ENCODE data around the gene SOX8. TPM values are rescaled to one million over a fixed set of nuclear protein-coding genes. Genes with fewer than 3 reads are reported as not detected.
A peak's percentile ranks its signal among the peaks of the same experiment; 100 is the strongest.
"Not testable (repeated sequence)": the region's sequence is repeated elsewhere in the genome, so short reads cannot be mapped to it uniquely, and the experiment has no call there.

Gene SOX8
- total RNA-seq, 2 experiments from 2014 or later, result 0.25 to 0.27 TPM

DNA sequence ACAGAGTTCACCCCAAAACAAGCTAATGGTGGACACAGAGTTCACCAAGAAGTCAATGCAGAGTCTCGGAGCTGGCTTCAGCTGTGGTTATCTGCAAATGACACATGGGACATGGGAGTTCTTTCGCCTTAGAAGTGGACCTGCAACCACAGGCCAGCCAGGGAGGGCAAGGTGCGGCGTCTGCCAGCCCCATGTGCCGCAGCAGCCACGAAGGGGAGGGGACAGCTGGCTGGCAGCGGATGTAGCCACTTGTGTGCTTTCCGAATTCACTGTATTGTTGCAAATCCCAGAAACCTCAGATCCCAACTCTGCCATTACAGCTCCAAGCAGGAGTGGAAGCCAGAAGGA lies 35.5 kb upstream of the SOX8 start:
- H3K4me3 Mint-ChIP-seq, result no peak overlapping the region
- CTCF ChIA-PET, result no interaction called here
- H3K9me3 Mint-ChIP-seq, result peaks cover 16% of the 10 kb centered on the region
- no peaks in the 10 kb centered on the region for H3K27me3 Mint-ChIP-seq
- DNase-seq, result no peak
- H3K4me1 Mint-ChIP-seq, result no peaks in the 10 kb centered on the region
- POLR2A ChIA-PET, result no interaction called here
- H3K36me3 Mint-ChIP-seq (ENCODE audit: low read depth), result peaks cover 15% of the 10 kb centered on the region
- H3K27ac Mint-ChIP-seq, result no peak overlapping the region

DNA sequence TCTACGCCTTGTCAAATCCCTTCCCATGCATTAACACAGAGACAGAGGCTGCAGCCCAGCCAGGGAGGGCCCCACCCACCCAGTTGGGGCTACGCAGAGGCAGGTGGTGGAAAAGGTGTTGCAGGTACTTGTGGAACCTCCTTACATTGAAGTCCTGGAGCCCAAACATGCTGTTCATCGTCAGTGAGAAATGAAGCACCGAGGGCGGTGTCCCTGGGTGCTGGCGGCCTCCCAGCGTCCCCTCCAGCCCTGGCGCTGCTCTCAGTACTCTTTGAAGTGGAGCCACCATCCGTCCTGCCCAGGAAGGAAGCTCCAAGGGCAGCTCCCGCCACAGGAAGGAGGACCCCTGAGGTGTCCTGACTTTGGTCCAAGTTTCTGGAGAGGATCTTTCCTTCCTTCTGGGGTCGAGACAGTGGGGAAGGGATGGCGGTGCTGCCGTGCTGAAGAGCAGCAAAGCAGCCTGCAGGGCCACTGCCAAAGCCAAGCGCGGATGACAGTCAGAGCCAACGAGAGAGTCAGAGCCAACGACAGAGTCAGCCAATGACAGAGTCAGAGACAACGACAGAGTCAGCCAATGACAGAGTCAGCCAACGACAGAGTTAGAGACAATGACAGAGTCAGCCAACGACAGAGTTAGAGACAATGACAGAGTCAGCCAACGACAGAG lies 34.2 kb upstream of the SOX8 start:
- no peak overlapping the region for H3K27ac Mint-ChIP-seq
- DNase-seq, result no peak
- H3K27me3 Mint-ChIP-seq, result no peaks in the 10 kb centered on the region
- no peak overlapping the region for H3K4me3 Mint-ChIP-seq
- ChIA-PET POLR2A (no interaction called here), CTCF (no interaction called here)
- no peaks in the 10 kb centered on the region for H3K4me1 Mint-ChIP-seq
- H3K36me3 Mint-ChIP-seq (ENCODE audit: low read depth), result peaks cover 12% of the 10 kb centered on the region
- peaks cover 10% of the 10 kb centered on the region for H3K9me3 Mint-ChIP-seq

- H3K36me3 Mint-ChIP-seq (ENCODE audit: low read depth), result peaks cover 12% of the 10 kb centered on the region
- H3K4me1 Mint-ChIP-seq, DNase-seq, H3K9me3 Mint-ChIP-seq, POLR2A ChIA-PET, H3K4me3 Mint-ChIP-seq, H3K27ac Mint-ChIP-seq, CTCF ChIA-PET, H3K27me3 Mint-ChIP-seq: not testable (repeated sequence)
These were observed 33.7 kb upstream of the SOX8 start for GRCh38 chr16:947922-948303.

- H3K27me3 Mint-ChIP-seq; POLR2A ChIA-PET; H3K27ac Mint-ChIP-seq; DNase-seq; H3K9me3 Mint-ChIP-seq; H3K4me3 Mint-ChIP-seq; H3K36me3 Mint-ChIP-seq (ENCODE audit: low read depth); H3K4me1 Mint-ChIP-seq; CTCF ChIA-PET: not testable (repeated sequence)
These were observed 32.8 kb upstream of the SOX8 start for GRCh38 chr16:948767-949166.

DNA sequence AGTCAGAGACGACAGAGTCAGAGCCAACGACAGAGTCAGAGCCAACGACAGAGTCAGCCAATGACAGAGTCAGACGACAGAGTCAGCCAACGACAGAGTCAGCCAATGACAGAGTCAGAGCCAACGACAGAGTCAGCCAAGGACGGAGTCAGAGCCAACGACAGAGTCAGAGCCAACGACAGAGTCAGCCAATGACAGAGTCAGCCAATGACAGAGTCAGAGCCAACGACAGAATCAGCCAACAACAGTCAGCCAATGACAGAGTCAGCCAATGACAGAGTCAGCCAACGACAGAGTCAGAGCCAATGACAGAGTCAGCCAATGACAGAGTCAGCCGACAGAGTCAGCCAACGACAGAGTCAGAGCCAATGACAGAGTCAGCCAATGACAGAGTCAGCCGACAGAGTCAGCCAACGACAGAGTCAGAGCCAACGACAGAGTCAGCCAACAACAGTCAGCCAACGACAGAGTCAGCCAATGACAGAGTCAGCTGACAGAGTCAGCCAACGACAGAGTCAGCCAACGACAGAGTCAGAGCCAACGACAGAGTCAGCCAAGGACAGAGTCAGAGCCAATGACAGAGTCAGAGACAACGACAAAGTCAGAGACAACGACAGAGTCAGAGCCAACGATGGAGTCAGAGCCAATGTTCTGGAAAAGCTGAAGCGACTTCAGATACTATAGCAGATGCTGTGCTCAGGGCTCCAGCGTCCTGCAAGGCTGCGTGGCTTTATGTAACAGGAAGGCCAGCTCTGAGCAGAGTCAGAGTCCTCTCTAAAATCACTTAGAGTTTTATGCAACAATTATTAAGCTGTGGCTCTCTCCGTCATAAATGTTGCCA lies 30.6 kb upstream of the SOX8 start:
- POLR2A ChIA-PET, H3K27me3 Mint-ChIP-seq: not testable (repeated sequence)

GRCh38 chr16:951660-952301 lies 29.8 kb upstream of the SOX8 start:
- H3K27ac Mint-ChIP-seq, result no peak overlapping the region
- H3K9me3 Mint-ChIP-seq, result no peaks in the 10 kb centered on the region
- H3K4me1 Mint-ChIP-seq, result no peaks in the 10 kb centered on the region
- H3K4me3 Mint-ChIP-seq, result no peak overlapping the region
- no peaks in the 10 kb centered on the region for H3K27me3 Mint-ChIP-seq
- ChIA-PET CTCF (interaction anchor here (1.0 kb wide), 1 partner anchor 11 kb away, joined by 3 read pairs; no protein-coding TSS in a partner anchor), POLR2A (no interaction called here)
- DNase-seq, result no peak
- peaks cover 2% of the 10 kb centered on the region for H3K36me3 Mint-ChIP-seq (ENCODE audit: low read depth)

More for the DNA sequence above, 30.6 kb upstream of the SOX8 start:
- H3K9me3 Mint-ChIP-seq; CTCF ChIA-PET; H3K27ac Mint-ChIP-seq; H3K4me3 Mint-ChIP-seq; H3K36me3 Mint-ChIP-seq (ENCODE audit: low read depth); DNase-seq; H3K4me1 Mint-ChIP-seq: not testable (repeated sequence)

- no peak overlapping the region for H3K4me3 Mint-ChIP-seq
- H3K27me3 Mint-ChIP-seq, result no peaks in the 10 kb centered on the region
- ChIA-PET CTCF (interaction anchor here (1.0 kb wide), 1 partner anchor 11 kb away, joined by 3 read pairs; no protein-coding TSS in a partner anchor), POLR2A (no interaction called here)
- no peaks in the 10 kb centered on the region for H3K9me3 Mint-ChIP-seq
- DNase-seq, result no peak
- H3K4me1 Mint-ChIP-seq, result no peaks in the 10 kb centered on the region
- H3K27ac Mint-ChIP-seq, result no peak overlapping the region
- peaks cover 2% of the 10 kb centered on the region for H3K36me3 Mint-ChIP-seq (ENCODE audit: low read depth)
These were observed 29.2 kb upstream of the SOX8 start for GRCh38 chr16:952321-952720.

- H3K9me3 Mint-ChIP-seq; H3K27me3 Mint-ChIP-seq; CTCF ChIA-PET; H3K4me1 Mint-ChIP-seq; H3K4me3 Mint-ChIP-seq; H3K27ac Mint-ChIP-seq; H3K36me3 Mint-ChIP-seq (ENCODE audit: low read depth): not testable (repeated sequence)
- POLR2A ChIA-PET, result interaction anchor here (0.6 kb wide), 1 partner anchor 451 kb away, joined by 5 read pairs; no protein-coding TSS in a partner anchor
- peak; percentile 40 for DNase-seq
These were observed 27.8 kb upstream of the SOX8 start for GRCh38 chr16:953818-954217.

DNA sequence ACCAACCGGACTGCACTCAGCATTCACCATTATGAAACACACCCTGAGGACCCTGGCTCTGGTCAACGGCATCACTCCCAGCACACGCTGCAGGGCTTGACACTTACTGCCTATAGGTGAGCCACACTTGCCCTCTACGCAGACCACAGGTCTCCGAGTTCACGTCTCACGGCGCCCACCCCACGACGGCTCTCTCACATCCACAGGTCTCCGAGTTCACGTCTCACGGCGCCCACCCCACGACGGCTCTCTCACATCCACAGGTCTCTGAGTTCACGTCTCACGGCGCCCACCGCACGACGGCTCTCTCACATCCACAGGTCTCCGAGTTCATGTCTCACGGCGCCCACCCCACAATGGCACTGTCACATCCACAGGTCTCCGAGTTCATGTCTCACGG lies 25.8 kb upstream of the SOX8 start:
- DNase-seq; H3K27me3 Mint-ChIP-seq; H3K4me1 Mint-ChIP-seq; POLR2A ChIA-PET; H3K9me3 Mint-ChIP-seq; CTCF ChIA-PET; H3K4me3 Mint-ChIP-seq; H3K27ac Mint-ChIP-seq; H3K36me3 Mint-ChIP-seq (ENCODE audit: low read depth): not testable (repeated sequence)

GRCh38 chr16:959232-960040 lies 22.1 kb upstream of the SOX8 start:
- no peaks in the 10 kb centered on the region for H3K27me3 Mint-ChIP-seq
- H3K4me1 Mint-ChIP-seq, result peaks cover 17% of the 10 kb centered on the region
- H3K36me3 Mint-ChIP-seq (ENCODE audit: low read depth), result peaks cover 14% of the 10 kb centered on the region
- no peaks in the 10 kb centered on the region for H3K9me3 Mint-ChIP-seq
- CTCF ChIA-PET, result no interaction called here
- H3K4me3 Mint-ChIP-seq, result no peak overlapping the region
- POLR2A ChIA-PET, result no interaction called here
- no peak overlapping the region for H3K27ac Mint-ChIP-seq
- DNase-seq, result no peak

DNA sequence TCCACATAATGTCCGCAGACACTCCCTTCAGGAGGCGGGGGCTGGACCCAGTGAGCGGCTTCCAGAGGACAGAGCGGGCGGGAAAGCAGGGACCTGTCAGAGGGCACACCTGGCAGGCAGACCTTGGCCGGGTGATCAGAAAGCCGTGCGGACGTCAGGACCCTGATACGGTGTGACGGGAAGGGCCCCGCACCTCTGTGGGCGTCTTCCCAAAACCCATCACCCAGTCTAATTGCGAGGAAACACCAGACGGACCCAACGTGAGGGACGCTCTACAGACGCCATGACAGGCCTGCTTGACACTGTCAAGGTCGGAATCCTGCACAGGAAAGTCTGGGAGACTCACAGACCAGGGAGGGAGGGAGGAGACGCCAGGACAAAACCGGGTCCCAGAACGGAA lies 19.2 kb upstream of the SOX8 start:
- Mint-ChIP-seq H3K36me3 (ENCODE audit: low read depth) (peaks cover 34% of the 10 kb centered on the region), H3K27me3 (no peaks in the 10 kb centered on the region), H3K9me3 (peaks cover 7% of the 10 kb centered on the region), H3K4me1 (peaks cover 35% of the 10 kb centered on the region), H3K27ac (no peak overlapping the region), H3K4me3 (no peak overlapping the region)
- no peak for DNase-seq
- CTCF ChIA-PET, result interaction anchor here (1.9 kb wide), 1 partner anchor 10 kb away, joined by 3 read pairs; no protein-coding TSS in a partner anchor
- POLR2A ChIA-PET, result no interaction called here

GRCh38 chr16:962901-963814 lies 18.4 kb upstream of the SOX8 start:
- Mint-ChIP-seq H3K36me3 (ENCODE audit: low read depth) (peaks cover 34% of the 10 kb centered on the region), H3K27ac (peak overlapping the region; percentile 95), H3K9me3 (peaks cover 7% of the 10 kb centered on the region), H3K27me3 (no peaks in the 10 kb centered on the region), H3K4me1 (peaks cover 35% of the 10 kb centered on the region), H3K4me3 (peak overlapping the region; percentile 66)
- ChIA-PET POLR2A (no interaction called here), CTCF (interaction anchor here (1.1 to 1.9 kb wide), 2 partner anchors 10 to 11 kb away, joined by 3 read pairs; no protein-coding TSS in a partner anchor)
- no peak for DNase-seq
